Measurements from ENCODE around the gene POU3F3.

The POU3F3 gene

DNA sequence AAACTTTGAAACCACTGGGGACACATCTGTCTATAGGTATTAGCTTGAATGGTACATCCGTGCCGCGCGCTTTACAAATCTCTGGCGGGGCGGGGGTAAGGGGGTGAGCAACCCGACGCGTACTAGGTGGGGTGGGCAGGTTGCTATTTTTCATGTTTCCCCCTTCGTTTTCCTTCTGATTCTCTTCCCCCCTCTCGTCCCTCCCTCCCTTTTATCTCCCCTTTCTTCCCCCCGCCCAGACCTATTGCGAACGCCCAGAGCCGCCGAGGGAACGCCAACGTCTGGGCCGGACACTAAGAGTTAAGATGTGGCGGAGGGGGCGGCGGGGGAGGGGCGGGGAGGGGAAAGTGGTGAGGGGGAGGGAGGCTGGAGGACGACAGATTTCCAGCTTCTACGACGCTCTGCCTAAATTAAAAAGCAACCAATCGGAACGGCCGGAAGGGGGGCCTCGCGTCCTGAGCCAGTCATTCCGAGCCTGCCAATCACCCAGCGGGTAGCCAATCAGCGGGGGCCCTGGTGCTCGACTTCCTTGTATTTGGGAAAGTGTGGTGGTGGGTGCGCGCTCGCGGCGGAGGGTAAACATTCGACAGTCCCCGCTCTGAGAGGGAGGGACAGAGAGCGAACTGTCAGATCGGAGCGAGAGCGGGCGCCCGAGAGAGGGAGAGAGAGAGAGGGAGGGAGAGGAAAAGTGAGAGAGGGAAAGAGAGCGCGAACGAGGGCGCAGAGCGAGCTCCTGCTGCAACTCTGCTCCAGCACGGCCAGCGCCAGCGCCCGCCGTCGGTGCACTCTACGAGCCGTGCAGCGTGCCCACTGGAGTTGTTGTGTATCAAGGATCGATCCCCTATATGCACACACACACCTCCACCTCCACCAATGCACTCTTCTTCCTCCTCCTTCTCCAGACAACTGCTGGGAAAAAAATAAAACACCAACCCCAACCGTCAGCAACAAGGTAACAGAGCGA, at the start of gene POU3F3:
Gene POU3F3, plus strand, starts transcription at position 582 of the 964 bp plus-strand sequence. CDS start 1,396 bp downstream, outside the sequence.
- no peak for FAIRE-seq

GRCh38 chr2:104804148-104804890, 49.6 kb upstream of the POU3F3 start:
- FAIRE-seq: no peak

DNA sequence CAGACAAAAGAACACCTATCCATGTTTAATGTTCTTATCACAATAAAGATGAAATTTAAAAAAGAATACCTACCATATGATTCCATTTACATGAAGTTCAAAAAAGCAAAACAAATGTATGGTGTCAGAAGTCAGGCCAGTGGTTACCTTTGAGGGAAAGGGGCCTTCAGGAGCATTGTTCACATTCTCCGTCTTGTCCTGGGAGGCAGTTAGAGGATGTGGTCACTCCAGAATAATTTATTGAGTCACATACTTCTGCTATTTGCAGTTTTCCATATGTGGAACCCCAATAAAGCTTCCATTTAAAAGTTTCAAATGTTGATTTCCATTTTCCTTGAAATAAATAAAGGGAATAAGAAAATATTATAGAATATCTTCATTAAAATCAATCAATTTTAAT, 41.6 kb upstream of the POU3F3 start:
- no peak for FAIRE-seq

DNA sequence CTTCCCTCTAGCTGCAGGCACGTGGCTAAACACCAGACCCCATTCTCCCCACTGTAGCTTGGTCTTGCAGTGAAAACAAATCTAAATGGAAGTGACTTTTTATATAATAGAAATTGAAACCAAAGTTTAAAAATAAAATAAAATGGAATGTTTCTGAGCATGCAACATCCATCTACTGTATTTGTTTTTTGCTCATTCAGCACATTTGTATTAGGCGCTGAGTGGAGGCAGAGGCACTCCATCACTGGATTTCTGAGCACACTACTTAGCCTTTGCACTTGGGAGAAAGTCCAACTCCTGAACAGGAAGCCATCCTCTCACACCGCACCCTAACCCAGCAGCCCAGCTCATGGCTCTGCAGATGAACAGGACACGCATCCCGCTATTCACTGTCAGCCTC, 37.8 kb upstream of the POU3F3 start:
- no peak for FAIRE-seq

DNA sequence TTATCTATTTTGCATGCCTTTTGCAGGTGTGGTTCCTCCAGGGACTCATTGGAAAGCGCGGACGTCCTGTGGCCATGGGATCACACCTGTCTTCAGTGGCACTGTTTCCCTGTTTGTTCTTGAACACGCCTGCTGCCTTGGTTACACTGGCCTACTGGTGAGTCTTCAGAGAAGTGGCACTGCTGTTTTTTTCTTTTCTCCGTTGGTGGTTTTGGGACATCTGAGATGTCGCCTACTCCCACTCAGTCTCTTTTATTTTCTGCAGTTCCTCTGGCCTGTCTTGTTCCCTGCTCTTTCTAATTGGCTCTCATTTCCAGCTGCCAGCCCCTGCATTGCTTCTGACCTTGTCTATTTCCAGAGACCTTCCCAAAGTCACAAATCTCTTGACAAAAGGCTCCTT, 35.7 kb upstream of the POU3F3 start:
- no peak for FAIRE-seq

- FAIRE-seq: no peak
These were observed 33.8 kb upstream of the POU3F3 start for GRCh38 chr2:104820126-104820525.

- FAIRE-seq: no peak
These were observed 28.6 kb upstream of the POU3F3 start for GRCh38 chr2:104825124-104825865.

GRCh38 chr2:104826016-104826415, 27.9 kb upstream of the POU3F3 start:
- no peak for FAIRE-seq

DNA sequence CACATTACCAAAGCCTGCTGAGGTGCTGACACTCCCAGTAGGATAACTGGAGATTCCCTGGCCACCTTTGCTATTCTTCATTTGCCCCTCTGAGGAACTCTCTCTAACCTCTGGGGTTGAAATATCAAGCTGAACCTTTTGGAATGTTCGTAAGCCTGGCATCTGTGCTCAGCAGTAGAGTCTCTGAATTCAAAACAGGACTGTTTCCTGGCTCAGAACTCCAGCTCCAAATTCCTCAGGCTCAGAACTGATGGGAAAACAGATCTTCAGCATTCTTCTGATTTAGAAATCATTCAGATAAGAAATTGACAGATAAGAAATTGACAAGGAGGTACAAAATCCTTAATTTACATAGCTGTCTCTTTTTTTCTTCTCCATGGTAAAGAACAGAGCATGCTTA, 22.2 kb upstream of the POU3F3 start:
- FAIRE-seq: no peak

GRCh38 chr2:104834431-104835153, 19.3 kb upstream of the POU3F3 start:
- no peak for FAIRE-seq

GRCh38 chr2:104836265-104836664, 17.6 kb upstream of the POU3F3 start:
- FAIRE-seq: no peak

GRCh38 chr2:104836841-104837240, 17.1 kb upstream of the POU3F3 start:
- FAIRE-seq: no peak

DNA sequence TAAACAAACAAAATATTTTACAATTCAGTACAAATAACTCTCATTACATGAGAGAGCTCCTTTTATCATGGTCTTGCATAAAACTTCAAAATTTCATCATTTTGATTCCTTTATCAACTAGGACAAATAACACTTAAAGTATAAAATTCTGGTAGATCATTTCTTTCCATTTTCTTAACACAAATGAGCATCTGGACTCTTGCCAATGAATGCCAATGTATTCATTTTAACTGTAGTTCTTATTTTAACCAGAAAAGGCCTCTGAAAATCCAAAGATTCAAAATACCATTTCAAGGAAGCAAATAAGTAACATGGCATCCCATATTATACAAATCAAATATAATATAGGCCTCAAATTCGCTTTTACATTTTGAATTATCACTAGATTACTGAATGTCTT, 13.8 kb upstream of the POU3F3 start:
- peak; percentile 14 for FAIRE-seq

- FAIRE-seq: no peak
These were observed 12.9 kb upstream of the POU3F3 start for GRCh38 chr2:104840893-104841585.

- no peak for FAIRE-seq
These were observed 12.2 kb upstream of the POU3F3 start for GRCh38 chr2:104841744-104842143.

DNA sequence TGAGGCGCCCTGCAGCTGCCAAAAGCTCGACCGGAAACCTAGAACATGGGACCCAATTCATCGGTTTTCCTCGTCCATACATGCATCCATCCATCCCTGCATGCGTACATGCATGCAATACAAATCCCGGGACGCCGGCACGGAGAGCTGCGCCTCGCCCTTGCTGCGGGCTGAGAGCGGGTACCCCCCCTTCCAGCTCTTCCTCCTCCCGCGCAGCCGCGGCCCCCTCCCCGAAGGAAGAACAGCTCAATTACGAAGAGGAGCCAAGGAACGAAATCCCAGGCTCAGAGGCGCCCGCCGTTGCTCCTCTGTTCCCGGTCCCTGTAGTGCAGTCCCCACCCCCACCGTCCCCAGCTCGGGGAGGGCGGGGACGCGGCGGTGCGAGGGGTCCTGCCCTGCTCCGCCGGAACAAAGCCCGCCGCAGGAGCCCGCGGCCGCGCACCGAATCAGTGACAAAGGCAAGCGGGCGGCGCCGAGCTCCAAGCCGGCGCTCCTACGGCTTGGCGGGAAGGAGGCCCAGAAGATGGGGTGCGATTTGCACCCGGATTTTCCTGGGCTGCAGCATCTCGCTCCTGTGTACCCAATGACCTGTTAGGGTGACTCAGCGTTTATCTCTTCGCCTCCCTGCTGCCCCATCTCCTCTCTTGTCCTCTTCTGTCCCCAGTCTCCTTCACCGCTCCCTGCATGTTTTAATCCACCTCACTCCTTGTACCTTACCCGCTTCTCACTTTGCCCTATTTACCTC, 8.9 kb upstream of the POU3F3 start:
- FAIRE-seq: no peak

DNA sequence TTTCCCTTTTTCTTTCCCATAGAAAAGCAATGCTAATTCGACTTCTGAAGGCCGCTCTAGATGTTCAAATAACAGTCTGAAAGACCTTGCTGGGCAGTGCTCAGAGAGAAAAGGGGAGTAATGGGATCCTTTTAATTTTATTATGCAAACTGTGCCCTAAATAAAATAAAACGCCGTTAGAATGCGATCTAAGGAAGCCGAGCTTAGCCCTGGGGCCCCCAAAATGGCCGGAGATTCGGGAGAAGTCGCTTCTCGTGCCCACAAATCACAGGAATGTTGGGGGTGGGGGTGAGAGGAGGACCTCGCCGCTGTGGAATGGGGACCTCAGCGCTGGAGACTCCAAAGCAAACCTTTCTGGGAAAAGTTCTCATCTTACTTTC, 8.4 kb upstream of the POU3F3 start:
- FAIRE-seq: no peak

GRCh38 chr2:104845946-104846785, 7.7 kb upstream of the POU3F3 start:
- no peak for FAIRE-seq

DNA sequence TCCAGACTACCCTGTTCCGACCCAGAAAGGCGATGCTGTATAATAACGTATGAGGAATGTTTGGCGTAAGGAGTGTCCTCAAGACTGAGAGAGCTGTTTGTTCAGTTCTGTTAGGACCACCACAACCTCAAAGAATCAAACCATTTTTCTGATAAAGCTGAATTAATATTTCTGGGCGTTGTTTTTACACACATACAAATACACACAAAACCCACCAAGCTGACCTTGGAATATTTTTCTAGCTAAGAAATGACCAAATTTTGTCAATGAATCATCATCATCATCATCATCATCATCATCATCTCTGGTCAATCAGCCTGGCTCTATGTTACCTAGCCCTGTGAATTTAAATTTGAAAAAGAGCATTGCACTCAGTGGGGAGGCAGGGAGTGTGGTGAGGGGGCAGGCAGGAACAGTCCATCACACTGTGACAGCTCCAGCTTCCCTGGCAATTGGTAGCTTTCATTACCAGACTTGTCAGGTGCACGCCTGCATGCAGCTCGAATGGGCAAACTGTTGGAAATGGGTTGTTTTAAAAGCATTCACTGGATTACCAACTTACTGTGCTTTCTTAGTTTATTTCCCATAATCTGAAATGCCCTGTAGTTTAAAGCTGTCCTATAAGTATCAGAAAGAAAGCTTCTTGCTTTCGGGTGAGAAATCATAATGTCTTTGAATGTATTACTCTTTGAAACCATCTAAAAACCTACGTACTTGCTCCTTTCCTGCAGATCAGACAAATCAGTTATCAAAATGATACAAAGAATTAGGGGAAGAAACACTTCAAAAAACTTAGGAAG, 6.9 kb upstream of the POU3F3 start:
- FAIRE-seq: no peak
